Fibroblast of peridontal ligament (primary cell): ENCODE data around the gene NNAT.
"Not testable (repeated sequence)": the region's sequence is repeated elsewhere in the genome, so short reads cannot be mapped to it uniquely, and the experiment has no call there.

Experiments used
- DNase-seq: peaks from one replicate; pipeline ENCODE4 v3.0.0-alpha.2; 2010; ENCODE audit errors: extremely low read depth

NNAT gene

GRCh38 chr20:37540001-37540400 lies 19.0 kb downstream of the NNAT start:
- DNase-seq, result no peak

GRCh38 chr20:37540838-37541237 lies 19.8 kb downstream of the NNAT start:
- not testable (repeated sequence) for DNase-seq

- no peak for DNase-seq
These were observed 20.3 kb downstream of the NNAT start for GRCh38 chr20:37541326-37541725.

GRCh38 chr20:37542281-37542680 lies 21.2 kb downstream of the NNAT start:
- DNase-seq, result no peak

GRCh38 chr20:37543828-37544227 lies 22.8 kb downstream of the NNAT start:
- peak; percentile 61 for DNase-seq

- no peak for DNase-seq
These were observed 23.3 kb downstream of the NNAT start for GRCh38 chr20:37544386-37544785.

- DNase-seq, result no peak
These were observed 24.5 kb downstream of the NNAT start for GRCh38 chr20:37545516-37545915.

- DNase-seq, result no peak
These were observed 26.9 kb downstream of the NNAT start for GRCh38 chr20:37547912-37548311.

GRCh38 chr20:37550101-37550920 lies 29.3 kb downstream of the NNAT start:
- not testable (repeated sequence) for DNase-seq

- not testable (repeated sequence) for DNase-seq
These were observed 30.6 kb downstream of the NNAT start for GRCh38 chr20:37551660-37552059.

GRCh38 chr20:37552415-37552814 lies 31.4 kb downstream of the NNAT start:
- DNase-seq, result peak; percentile 8

GRCh38 chr20:37554721-37555298 lies 33.8 kb downstream of the NNAT start:
- DNase-seq, result not testable (repeated sequence)

GRCh38 chr20:37556538-37556937 lies 35.5 kb downstream of the NNAT start:
- DNase-seq, result no peak

GRCh38 chr20:37558306-37558705 lies 37.3 kb downstream of the NNAT start:
- DNase-seq, result no peak

- DNase-seq, result no peak
These were observed 37.7 kb downstream of the NNAT start for GRCh38 chr20:37558779-37559178.

- DNase-seq, result no peak
These were observed 38.4 kb downstream of the NNAT start for GRCh38 chr20:37559312-37560027.

- no peak for DNase-seq
These were observed 39.6 kb downstream of the NNAT start for GRCh38 chr20:37560629-37561028.

- DNase-seq, result no peak
These were observed 41.8 kb downstream of the NNAT start for GRCh38 chr20:37562695-37563480.

GRCh38 chr20:37564016-37564387 lies 43.0 kb downstream of the NNAT start:
- no peak for DNase-seq

GRCh38 chr20:37564388-37565133 lies 43.5 kb downstream of the NNAT start:
- DNase-seq, result peak; percentile 7

GRCh38 chr20:37565134-37565811 lies 44.2 kb downstream of the NNAT start:
- DNase-seq, result no peak
